Activated B cell treated with CpG ODN at 0.5 μM for 24 hours (primary cell): ENCODE measurements around the gene ADAMTSL2. TPM values are rescaled to one million over a fixed set of nuclear protein-coding genes. Genes with fewer than 3 reads are reported as not detected.

Experiments
- ATAC-seq: fragments of 200-7000 bp; cut with Tn5 transposase; one replicate; pipeline ENCODE4 v1.10.0; 2021; ENCODE audit warnings: low read depth, mild to moderate bottlenecking, moderate library complexity
- CTCF ChIA-PET: fragments of 350-600 bp; sonication (Branson Sonifier 250); formaldehyde crosslinking; loops from one replicate; lab custom pipeline; 2021; ENCODE audit warnings: antibody characterized with exemption; lab: Charles Lee
- POLR2A ChIA-PET: fragments of 350-600 bp; sonication (Branson Sonifier 250); formaldehyde crosslinking; loops from one replicate; lab custom pipeline; 2021; ENCODE audit warnings: antibody characterized with exemption; lab: Charles Lee
- DNase-seq: peaks from one replicate; pipeline ENCODE4 v3.0.0; 2022
- H3K27ac Mint-ChIP-seq: one replicate; pipeline ENCODE4 v1.8.0; 2020; ENCODE audit warnings: mixed read lengths
- H3K27me3 Mint-ChIP-seq: one replicate; pipeline ENCODE4 v1.8.0; 2021; ENCODE audit warnings: mixed read lengths
- H3K36me3 Mint-ChIP-seq: one replicate; pipeline ENCODE4 v1.8.0; 2021; ENCODE audit warnings: low read depth, mixed read lengths
- H3K4me1 Mint-ChIP-seq: one replicate; pipeline ENCODE4 v1.8.0; 2021; ENCODE audit warnings: mixed read lengths
- H3K4me3 Mint-ChIP-seq: one replicate; pipeline ENCODE4 v1.8.0; 2020; ENCODE audit warnings: mild to moderate bottlenecking, mixed read lengths
- H3K9me3 Mint-ChIP-seq: one replicate; pipeline ENCODE4 v1.8.0; 2020; ENCODE audit warnings: mixed read lengths
- CTCF ChIP-seq: fragments of 200-600 bp; IDR thresholded peaks from one replicate; pipeline ENCODE4 v1.8.0; 2022; ENCODE audit warnings: antibody characterized with exemption, mild to moderate bottlenecking
- intact Hi-C: fragments of 100-400 bp; cut with micrococcal nuclease; formaldehyde crosslinking; loops from one replicate; pipeline ENCODE4 v1.15.1; 2024
- total RNA-seq: library from RNA; stranded (reverse); gene quantifications from 2 replicates; pipeline ENCODE4 v1.2.3, GENCODE V29; 2022

The ADAMTSL2 gene
- total RNA-seq, 1 donor from 2014 or later: not detected

- ChIA-PET POLR2A (no interaction called here), CTCF (no interaction called here)
- intact Hi-C loops: no loop called here
- Mint-ChIP-seq H3K27me3 (no peaks in the 10 kb centered on the region), H3K9me3 (peaks cover 8% of the 10 kb centered on the region), H3K36me3 (no peaks in the 10 kb centered on the region), H3K4me1 (no peaks in the 10 kb centered on the region), H3K27ac (no peak overlapping the region), H3K4me3 (no peak overlapping the region)
- no peak for DNase-seq
- no peak for ATAC-seq
- no peak for TF ChIP-seq CTCF
Observed at GRCh38 chr9:133593587-133594253, 59.2 kb downstream of the ADAMTSL2 start.

- H3K9me3 Mint-ChIP-seq: peaks cover 8% of the 10 kb centered on the region
- H3K27ac Mint-ChIP-seq: no peak overlapping the region
- ATAC-seq: no peak
- intact Hi-C loops: no loop called here
- no peaks in the 10 kb centered on the region for H3K36me3 Mint-ChIP-seq
- no peaks in the 10 kb centered on the region for H3K27me3 Mint-ChIP-seq
- no peak for DNase-seq
- no peaks in the 10 kb centered on the region for H3K4me1 Mint-ChIP-seq
- CTCF ChIA-PET: no interaction called here
- H3K4me3 Mint-ChIP-seq: no peak overlapping the region
- TF ChIP-seq CTCF: no peak
- POLR2A ChIA-PET: no interaction called here
Observed at GRCh38 chr9:133594310-133594709, 59.8 kb downstream of the ADAMTSL2 start.

- ChIA-PET POLR2A (no interaction called here), CTCF (no interaction called here)
- ATAC-seq (no peak), DNase-seq (no peak)
- Mint-ChIP-seq H3K27me3 (no peaks in the 10 kb centered on the region), H3K4me1 (no peaks in the 10 kb centered on the region), H3K27ac (no peak overlapping the region), H3K4me3 (no peak overlapping the region), H3K36me3 (no peaks in the 10 kb centered on the region), H3K9me3 (peaks cover 8% of the 10 kb centered on the region)
- no peak for TF ChIP-seq CTCF
- intact Hi-C loops: no loop called here
Observed at GRCh38 chr9:133595910-133596309, 61.4 kb downstream of the ADAMTSL2 start.

- Mint-ChIP-seq H3K27ac (no peak overlapping the region), H3K4me3 (no peak overlapping the region), H3K9me3 (peaks cover 8% of the 10 kb centered on the region), H3K27me3 (peaks cover 8% of the 10 kb centered on the region), H3K4me1 (no peaks in the 10 kb centered on the region), H3K36me3 (no peaks in the 10 kb centered on the region)
- intact Hi-C loops: no loop called here
- DNase-seq (no peak), ATAC-seq (no peak)
- CTCF ChIA-PET: no interaction called here
- POLR2A ChIA-PET: no interaction called here
- TF ChIP-seq CTCF: no peak
Observed at GRCh38 chr9:133597316-133597957, 62.9 kb downstream of the ADAMTSL2 start.

GRCh38 chr9:133598978-133599377, 64.5 kb downstream of the ADAMTSL2 start:
- H3K27me3 Mint-ChIP-seq: peaks cover 10% of the 10 kb centered on the region
- TF ChIP-seq CTCF: no peak
- H3K4me3 Mint-ChIP-seq: no peak overlapping the region
- peaks cover 8% of the 10 kb centered on the region for H3K9me3 Mint-ChIP-seq
- CTCF ChIA-PET: no interaction called here
- intact Hi-C loops: no loop called here
- H3K4me1 Mint-ChIP-seq: no peaks in the 10 kb centered on the region
- H3K27ac Mint-ChIP-seq: no peak overlapping the region
- DNase-seq (no peak), ATAC-seq (no peak)
- POLR2A ChIA-PET: no interaction called here
- H3K36me3 Mint-ChIP-seq: no peaks in the 10 kb centered on the region
